Liver (tissue), 3 donors: ENCODE results near the gene STAT3.

Experiments
- ATF3 ChIP-seq: IDR thresholded peaks from 2 replicates; pipeline ENCODE4 v1.6.1; 2016; ENCODE audit warnings: antibody characterized with exemption
- CTCF ChIP-seq: fragments of 150-350 bp; IDR thresholded peaks from 2 replicates; pipeline ENCODE4 v1.5.1; 2017; ENCODE audit warnings: improper control_type of control experiment, low read depth, low read length; ENCODE audit not compliant: missing input control
- FOXA1 ChIP-seq: IDR thresholded peaks from 2 replicates; pipeline ENCODE4 v1.6.1; 2016; ENCODE audit warnings: antibody characterized with exemption
- GABPA ChIP-seq, 2 donors: IDR thresholded peaks in 1 of 2; conservative IDR thresholded peaks in 1 of 2; 2 replicates each; pipeline ENCODE4 v1.6.1; 2016; ENCODE audit warnings: antibody characterized with exemption in 2 of 2, mild to moderate bottlenecking in 1 of 2, moderate library complexity in 1 of 2
- JUND ChIP-seq, 2 donors: IDR thresholded peaks; 2 replicates each; pipeline ENCODE4 v1.6.1; 2016; ENCODE audit warnings: antibody characterized with exemption in 2 of 2
- RAD21 ChIP-seq, 2 donors: IDR thresholded peaks; 2 replicates each; pipeline ENCODE4 v1.6.1; 2016; ENCODE audit warnings: antibody characterized with exemption in 2 of 2, mild to moderate bottlenecking in 2 of 2
- TAF1 ChIP-seq: conservative IDR thresholded peaks from 2 replicates; pipeline ENCODE4 v1.6.1; 2016; ENCODE audit warnings: antibody characterized with exemption, mild to moderate bottlenecking
- YY1 ChIP-seq: IDR thresholded peaks from 2 replicates; pipeline ENCODE4 v1.6.1; 2016; ENCODE audit warnings: antibody characterized with exemption, mild to moderate bottlenecking
- TF ChIP-seq, protein P1 (sequence below): IDR thresholded peaks from 2 replicates; pipeline ENCODE4 v1.6.1; 2016; ENCODE audit warnings: antibody characterized with exemption
- donor health status: healthy.
- donor health status: healthy.

GRCh38 chr17:42421136-42421506, 32.9 kb upstream of the STAT3 start:
- no peak for TF ChIP-seq CTCF
- no peak for TF ChIP-seq TAF1
- TF ChIP-seq JUND (IDR thresholded peaks at IDR 0.05): no peak
- no peak for TF ChIP-seq FOXA1
- TF ChIP-seq, protein P1, sequence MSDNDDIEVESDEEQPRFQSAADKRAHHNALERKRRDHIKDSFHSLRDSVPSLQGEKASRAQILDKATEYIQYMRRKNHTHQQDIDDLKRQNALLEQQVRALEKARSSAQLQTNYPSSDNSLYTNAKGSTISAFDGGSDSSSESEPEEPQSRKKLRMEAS: no peak
- TF ChIP-seq ATF3: no peak
- TF ChIP-seq RAD21 (IDR thresholded peaks at IDR 0.05): no peak
- TF ChIP-seq YY1: no peak
- no peak for TF ChIP-seq GABPA (IDR thresholded peaks at IDR 0.05 in 1 of 2, conservative IDR thresholded peaks at IDR 0.05 in 1 of 2)
